Measurements from ENCODE around the gene TUBA4A. TPM values are rescaled to one million over a fixed set of nuclear protein-coding genes. Genes with fewer than 3 reads are reported as not detected.

TUBA4A gene
- total and polyA plus RNA-seq, 2 of the 4 experiments (the other 2 are of a cell fraction) = 21.9 to 35.6 TPM

- TF ChIP-seq POLR2A (IDR thresholded peaks at IDR 0.05; ENCODE audit: low read depth, low read length) (no peak; the same call in 1 of the 2 replicates), MAZ (IDR thresholded peaks at IDR 0.05; ENCODE audit: borderline replicate concordance, low read depth, low read length) (0 out of 2 replicates have a peak, but pooled peaks have one; percentile 13), FOS (IDR thresholded peaks at IDR 0.05; ENCODE audit: low read depth, low read length) (0 out of 2 replicates have a peak, but pooled peaks have one; percentile 9)
These were observed 592 bp downstream of the TUBA4A start, which contains the start of gene TUBA4B (continued) for GRCh38 chr2:219252900-219253752.

DNA sequence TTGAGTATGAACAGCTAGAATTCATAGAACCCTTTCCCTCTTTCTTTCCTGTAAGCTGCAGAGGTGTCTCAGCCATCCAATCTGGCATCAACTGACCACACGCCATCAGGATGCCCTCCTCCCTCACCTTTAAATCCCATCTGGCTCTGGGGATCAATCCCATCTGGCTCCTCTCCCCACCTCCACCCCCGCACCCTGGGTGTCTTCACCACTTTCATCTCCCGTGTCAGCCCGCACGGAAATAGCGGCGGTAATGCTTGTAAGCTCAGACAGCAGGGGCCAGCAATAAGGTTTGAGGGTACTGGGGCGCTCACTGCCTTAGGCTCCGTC lies 1.2 kb downstream of the TUBA4A start:
- H4K20me1 ChIP-seq (ENCODE audit: insufficient read depth, low read length) = 0 out of 2 replicates have a peak, but pooled peaks cover 8% of the 10 kb centered on the region
- peak overlapping the region; percentile 93 for H2AFZ ChIP-seq (replicated peaks; ENCODE audit: low read length, poor library complexity)
- peaks cover 30% of the 10 kb centered on the region for H3K9me1 ChIP-seq (ENCODE audit: insufficient read depth, low read length)
- H3K4me1 ChIP-seq (ENCODE audit: control insufficient read depth, insufficient read depth, low read length) = peaks cover 40% of the 10 kb centered on the region
- H2AK9ac ChIP-seq (replicated peaks; ENCODE audit: low read depth, low read length, poor library complexity) = peak overlapping the region; percentile 5
- H4K8ac ChIP-seq (ENCODE audit: low read depth in 2 of 2, low read length in 2 of 2) = peak overlapping the region in 1 of 2 experiments; percentile 40; a peak in 1 of 4 replicates
- no peaks in the 10 kb centered on the region for H3K9me3 ChIP-seq (ENCODE audit: control insufficient read depth, insufficient read depth, low read length)
- CTCF ChIA-PET = interaction anchor here (0.6 kb wide), 1 partner anchor 37 kb away, joined by 3 read pairs; no protein-coding TSS in a partner anchor
- H3K27me3 ChIP-seq (ENCODE audit: control insufficient read depth, insufficient read depth, low read length) = peaks cover 13% of the 10 kb centered on the region
- H3K79me1 ChIP-seq (ENCODE audit: low read depth in 1 of 2, low read length in 2 of 2) = peaks cover 6 to 15% of the 10 kb centered on the region in 2 experiments; a peak in 3 of 4 replicates
- no peak overlapping the region for H3K23ac ChIP-seq (ENCODE audit: low read depth, low read length)
- WGBS, 2 experiments (ENCODE audit: extremely low coverage in 2 of 2, insufficient read length in 1 of 2) = 23% methylated on average over 7 of the region's 9 CpGs; no CpG with 5 or more reads in 1 of the 2 experiments
- H2BK20ac ChIP-seq (ENCODE audit: low read depth, low read length) = no peak overlapping the region
- H2BK15ac ChIP-seq (ENCODE audit: low read depth, low read length) = no peak overlapping the region
- BruUV-seq (replicated peaks) = no TSS peak
- DNase-seq (no peak), ATAC-seq (ENCODE audit: low read depth) (no peak)
- H2BK5ac ChIP-seq (ENCODE audit: low read depth, low read length, poor library complexity, severe bottlenecking) = no peak overlapping the region
- no peak overlapping the region for H3K27ac ChIP-seq (ENCODE audit: insufficient read depth, low read length)
- peak overlapping the region; percentile 57; the same call in 1 of the 2 replicates for H3K4me3 ChIP-seq (ENCODE audit: insufficient read depth, low read depth, low read length)
- H3K36me3 ChIP-seq (ENCODE audit: control insufficient read depth, insufficient read depth, low read length) = peaks cover 14% of the 10 kb centered on the region; the same call in 1 of the 2 replicates
- dilution Hi-C loops (cut with HindIII; ENCODE audit: low sequenced_read_pairs, unreplicated experiment) = no loop called here
- in situ Hi-C loops (cut with MboI; ENCODE audit: low sequenced_read_pairs) = no loop called here
- H3K4me2 ChIP-seq (ENCODE audit: low read depth, low read length) = peak overlapping the region; percentile 96
- no peak overlapping the region for H3K56ac ChIP-seq (ENCODE audit: extremely low read depth, insufficient read depth, low read length)
- no peak overlapping the region for H3K18ac ChIP-seq (ENCODE audit: low read depth, low read length)
- no peak overlapping the region for H4K91ac ChIP-seq (ENCODE audit: insufficient read depth, low read depth, low read length)
- peak overlapping the region; percentile 8; the same call in 1 of the 2 replicates for H2BK120ac ChIP-seq (ENCODE audit: low read depth, low read length)
- no peak overlapping the region for H2AK5ac ChIP-seq (ENCODE audit: low read depth, low read length)
- H3K9ac ChIP-seq (ENCODE audit: low read depth, low read length) = no peak overlapping the region
- intact Hi-C loops (cut with micrococcal nuclease) = no loop called here
- POLR2A ChIA-PET (ENCODE audit: unreplicated experiment) = no interaction called here
- H3K4ac ChIP-seq (ENCODE audit: low read depth, low read length) = peak overlapping the region; percentile 35; the same call in 1 of the 2 replicates
- H4K5ac ChIP-seq (ENCODE audit: low read depth, low read length) = no peak overlapping the region; the same call in 1 of the 2 replicates
- no peak overlapping the region for H3K14ac ChIP-seq (replicated peaks; ENCODE audit: low read depth, low read length)
- no peak for TF ChIP-seq CHD1 (IDR thresholded peaks at IDR 0.05; ENCODE audit: low read depth, low read length)
- no peak for TF ChIP-seq RCOR1 (IDR thresholded peaks at IDR 0.05; ENCODE audit: insufficient replicate concordance, low read length)
- no peak for TF ChIP-seq USF2 (IDR thresholded peaks at IDR 0.05; ENCODE audit: low read depth, low read length)
- TF ChIP-seq RFX5 (IDR thresholded peaks at IDR 0.05; ENCODE audit: low read depth, low read length) = no peak
- no peak for TF ChIP-seq CTCF (conservative IDR thresholded peaks at IDR 0.05; ENCODE audit: low read depth, low read length)
- TF ChIP-seq POLR2A (IDR thresholded peaks at IDR 0.05; ENCODE audit: low read depth, low read length) = no peak
- TF ChIP-seq CEBPB (IDR thresholded peaks at IDR 0.05; ENCODE audit: low read depth, low read length) = no peak
- TF ChIP-seq MXI1 (IDR thresholded peaks at IDR 0.05; ENCODE audit: borderline replicate concordance, low read depth, low read length) = no peak
- no peak for TF ChIP-seq BHLHE40 (IDR thresholded peaks at IDR 0.05; ENCODE audit: low read depth, low read length)
- no peak for TF ChIP-seq RAD21 (IDR thresholded peaks at IDR 0.05; ENCODE audit: low read length)
- no peak for TF ChIP-seq SMC3 (IDR thresholded peaks at IDR 0.05; ENCODE audit: low read depth, low read length)
- TF ChIP-seq FOS (IDR thresholded peaks at IDR 0.05; ENCODE audit: low read depth, low read length) = no peak

Data from IMR-90 (cell line).